Measurements from ENCODE around the gene ZNF281. TPM values are rescaled to one million over a fixed set of nuclear protein-coding genes. Genes with fewer than 3 reads are reported as not detected.

Gene ZNF281
- polyA plus RNA-seq, 2 donors: 1.3 to 1.5 TPM

DNA sequence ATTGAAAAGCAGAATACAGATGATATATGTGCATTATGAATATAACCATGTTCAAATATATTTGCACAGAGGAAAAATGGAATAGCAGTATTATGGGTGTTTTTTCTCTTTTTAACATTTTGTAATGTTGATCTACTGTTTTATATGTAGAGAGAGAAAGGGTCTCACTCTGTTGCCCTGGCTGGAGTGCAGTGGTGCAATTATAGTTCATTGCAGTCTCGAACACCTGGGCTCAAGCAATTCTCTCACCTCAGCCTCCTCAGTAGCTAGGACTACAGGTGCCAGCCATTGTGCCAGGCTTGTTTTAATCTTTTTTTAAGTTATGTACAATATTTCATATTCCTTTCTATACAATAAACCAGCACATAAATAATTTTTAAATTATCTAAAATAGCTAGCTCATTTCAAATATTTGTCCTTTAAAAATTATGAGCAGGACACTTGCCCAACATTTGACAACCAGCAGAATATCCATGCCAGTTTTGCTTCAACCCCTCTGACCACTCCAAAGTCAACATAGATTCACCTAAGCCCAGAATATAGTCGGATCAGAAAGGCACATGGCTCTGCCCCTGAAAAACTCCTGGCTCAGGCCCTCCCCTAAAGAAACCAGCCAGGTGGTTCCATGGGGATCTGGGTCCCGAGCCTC, 29.8 kb downstream of the ZNF281 start:
- 81 to 84% methylated on average over 3 of the region's 3 CpGs for WGBS, 2 donors

DNA sequence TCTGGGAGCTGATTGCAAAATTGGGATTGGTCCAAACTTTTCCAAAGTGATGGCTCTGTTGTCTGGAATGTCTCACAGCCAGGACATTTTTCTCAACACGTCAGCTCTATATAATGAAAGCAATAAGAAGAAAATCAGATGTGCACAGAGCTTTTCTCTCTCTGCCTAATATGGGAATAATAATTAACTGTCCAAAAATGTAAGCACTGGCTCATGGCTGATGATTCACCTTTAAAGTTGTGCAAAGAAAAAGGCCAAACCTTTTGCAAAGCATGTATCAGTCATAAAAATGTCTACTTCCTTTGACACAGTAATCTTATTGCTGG, 30.4 kb downstream of the ZNF281 start:
- Histone ChIP-seq H3K4me3 (ENCODE audit: low read depth in 1 of 2, low read length in 2 of 2) (no peak overlapping the region), H3K27me3 (ENCODE audit: control insufficient read depth in 1 of 2, insufficient read depth in 2 of 2, low read length in 2 of 2) (no peaks in the 10 kb centered on the region), H3K9me3 (ENCODE audit: control insufficient read depth in 2 of 2, insufficient read depth in 1 of 2, low read depth in 1 of 2, low read length in 1 of 2) (no peaks in the 10 kb centered on the region), H3K36me3 (ENCODE audit: control insufficient read depth in 2 of 2, insufficient read depth in 2 of 2, low read length in 1 of 2) (no peaks in the 10 kb centered on the region), H3K4me1 (ENCODE audit: control insufficient read depth in 2 of 2, insufficient read depth in 2 of 2, low read length in 1 of 2) (no peaks in the 10 kb centered on the region), H3K27ac (ENCODE audit: low read depth in 2 of 2, low read length in 1 of 2) (no peak overlapping the region)
- 33 to 39% methylated on average over 1 of the region's 1 CpG for WGBS, 2 donors

More for the DNA sequence above, 29.8 kb downstream of the ZNF281 start:
- no peaks in the 10 kb centered on the region for H3K36me3 ChIP-seq (ENCODE audit: control insufficient read depth in 2 of 2, insufficient read depth in 2 of 2, low read length in 1 of 2)
- no peaks in the 10 kb centered on the region for H3K9me3 ChIP-seq (ENCODE audit: control insufficient read depth in 2 of 2, insufficient read depth in 1 of 2, low read depth in 1 of 2, low read length in 1 of 2)
- H3K4me1 ChIP-seq (ENCODE audit: control insufficient read depth in 2 of 2, insufficient read depth in 2 of 2, low read length in 1 of 2): no peaks in the 10 kb centered on the region
- H3K27ac ChIP-seq (ENCODE audit: low read depth in 2 of 2, low read length in 1 of 2): no peak overlapping the region
- no peaks in the 10 kb centered on the region for H3K27me3 ChIP-seq (ENCODE audit: control insufficient read depth in 1 of 2, insufficient read depth in 2 of 2, low read length in 2 of 2)
- H3K4me3 ChIP-seq (ENCODE audit: low read depth in 1 of 2, low read length in 2 of 2): no peak overlapping the region

DNA sequence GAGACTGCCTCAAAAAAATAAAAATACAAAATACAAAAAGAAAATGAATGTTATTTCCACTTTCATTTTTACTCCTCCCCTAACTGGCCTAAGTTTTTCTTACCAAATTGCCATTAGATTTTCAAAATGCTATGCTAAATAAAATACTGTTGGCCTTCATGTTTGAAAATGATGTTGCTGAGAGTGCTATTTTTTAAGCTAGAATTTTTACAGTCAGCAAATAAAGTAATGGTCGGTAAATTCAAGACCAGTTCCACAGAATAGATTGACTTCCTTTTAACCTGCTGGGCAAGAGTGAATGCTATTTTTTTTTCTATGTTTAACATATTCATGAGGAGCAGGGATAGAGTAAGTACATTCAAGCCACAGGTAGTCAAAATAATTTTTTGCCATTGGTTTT, 31.7 kb downstream of the ZNF281 start:
- no peaks in the 10 kb centered on the region for H3K27me3 ChIP-seq (ENCODE audit: control insufficient read depth in 1 of 2, insufficient read depth in 2 of 2, low read length in 2 of 2)
- H3K36me3 ChIP-seq (ENCODE audit: control insufficient read depth in 2 of 2, insufficient read depth in 2 of 2, low read length in 1 of 2): no peaks in the 10 kb centered on the region
- no peak overlapping the region for H3K4me3 ChIP-seq (ENCODE audit: low read depth in 1 of 2, low read length in 2 of 2)
- WGBS, 2 donors: 86 to 88% methylated on average over 1 of the region's 1 CpG
- no peaks in the 10 kb centered on the region for H3K9me3 ChIP-seq (ENCODE audit: control insufficient read depth in 2 of 2, insufficient read depth in 1 of 2, low read depth in 1 of 2, low read length in 1 of 2)
- H3K27ac ChIP-seq (ENCODE audit: low read depth in 2 of 2, low read length in 1 of 2): no peak overlapping the region
- no peaks in the 10 kb centered on the region for H3K4me1 ChIP-seq (ENCODE audit: control insufficient read depth in 2 of 2, insufficient read depth in 2 of 2, low read length in 1 of 2)

DNA sequence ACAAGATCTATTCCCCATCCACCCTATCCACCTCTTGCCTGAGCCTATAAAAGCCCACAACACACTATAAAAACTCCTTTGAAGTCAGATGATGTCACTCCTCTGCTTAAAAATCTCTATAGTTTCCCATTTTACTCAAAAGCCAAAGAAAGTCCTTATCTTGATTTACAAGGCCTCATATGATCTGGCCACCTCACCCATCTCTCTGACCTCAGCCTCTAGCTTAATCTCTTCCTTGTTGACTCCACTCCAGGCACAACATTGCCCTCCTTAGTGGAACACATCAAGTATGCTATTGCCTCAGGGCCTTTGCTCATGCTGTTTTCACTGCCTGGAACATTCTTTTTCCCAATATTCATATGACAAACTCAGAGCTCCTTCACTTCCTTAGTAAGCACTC, 33.3 kb downstream of the ZNF281 start:
- no peak overlapping the region for H3K27ac ChIP-seq (ENCODE audit: low read depth in 2 of 2, low read length in 1 of 2)
- H3K36me3 ChIP-seq (ENCODE audit: control insufficient read depth in 2 of 2, insufficient read depth in 2 of 2, low read length in 1 of 2): no peaks in the 10 kb centered on the region
- H3K4me3 ChIP-seq (ENCODE audit: low read depth in 1 of 2, low read length in 2 of 2): no peak overlapping the region
- no peaks in the 10 kb centered on the region for H3K27me3 ChIP-seq (ENCODE audit: control insufficient read depth in 1 of 2, insufficient read depth in 2 of 2, low read length in 2 of 2)
- H3K4me1 ChIP-seq (ENCODE audit: control insufficient read depth in 2 of 2, insufficient read depth in 2 of 2, low read length in 1 of 2): no peaks in the 10 kb centered on the region
- no peaks in the 10 kb centered on the region for H3K9me3 ChIP-seq (ENCODE audit: control insufficient read depth in 2 of 2, insufficient read depth in 1 of 2, low read depth in 1 of 2, low read length in 1 of 2)

DNA sequence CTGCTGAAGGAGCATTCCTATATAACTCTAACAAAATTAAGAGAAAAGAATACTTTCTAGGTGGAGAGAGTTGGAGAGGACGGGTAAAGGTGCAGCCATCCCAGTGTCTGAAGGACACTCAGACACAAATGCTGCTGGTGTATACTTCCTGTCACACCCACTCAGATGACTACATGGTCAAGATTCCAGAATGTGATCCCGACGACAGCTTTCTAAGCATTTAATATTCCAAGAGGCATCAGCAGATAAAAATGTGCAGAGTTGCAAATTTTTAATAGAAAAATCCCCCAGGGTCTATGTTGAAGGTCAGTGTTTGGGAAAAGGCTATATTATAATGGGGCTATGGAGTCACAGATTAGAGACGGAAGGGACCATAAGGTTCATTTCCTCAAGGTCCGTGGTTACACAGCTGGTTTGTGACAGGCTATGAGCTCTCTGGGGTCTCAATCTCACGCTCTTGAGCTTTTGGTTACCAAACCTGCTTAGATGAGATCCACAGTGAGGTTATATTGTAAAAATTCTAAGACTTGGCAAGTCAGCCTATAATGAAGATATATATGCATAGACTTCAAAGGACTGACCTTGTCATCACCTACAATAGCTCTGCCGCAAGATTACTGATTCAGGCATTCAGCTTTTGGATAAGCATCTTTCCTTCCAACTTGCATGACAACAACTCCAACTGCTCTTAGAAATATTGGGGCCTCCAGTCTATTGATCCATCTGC, 35.1 kb downstream of the ZNF281 start:
- no peaks in the 10 kb centered on the region for H3K27me3 ChIP-seq (ENCODE audit: control insufficient read depth in 1 of 2, insufficient read depth in 2 of 2, low read length in 2 of 2)
- WGBS, 2 donors: 75 to 82% methylated on average over 7 of the region's 7 CpGs
- H3K4me3 ChIP-seq (ENCODE audit: low read depth in 1 of 2, low read length in 2 of 2): no peak overlapping the region
- no peaks in the 10 kb centered on the region for H3K9me3 ChIP-seq (ENCODE audit: control insufficient read depth in 2 of 2, insufficient read depth in 1 of 2, low read depth in 1 of 2, low read length in 1 of 2)
- H3K27ac ChIP-seq (ENCODE audit: low read depth in 2 of 2, low read length in 1 of 2): no peak overlapping the region
- no peaks in the 10 kb centered on the region for H3K36me3 ChIP-seq (ENCODE audit: control insufficient read depth in 2 of 2, insufficient read depth in 2 of 2, low read length in 1 of 2)
- no peaks in the 10 kb centered on the region for H3K4me1 ChIP-seq (ENCODE audit: control insufficient read depth in 2 of 2, insufficient read depth in 2 of 2, low read length in 1 of 2)

DNA sequence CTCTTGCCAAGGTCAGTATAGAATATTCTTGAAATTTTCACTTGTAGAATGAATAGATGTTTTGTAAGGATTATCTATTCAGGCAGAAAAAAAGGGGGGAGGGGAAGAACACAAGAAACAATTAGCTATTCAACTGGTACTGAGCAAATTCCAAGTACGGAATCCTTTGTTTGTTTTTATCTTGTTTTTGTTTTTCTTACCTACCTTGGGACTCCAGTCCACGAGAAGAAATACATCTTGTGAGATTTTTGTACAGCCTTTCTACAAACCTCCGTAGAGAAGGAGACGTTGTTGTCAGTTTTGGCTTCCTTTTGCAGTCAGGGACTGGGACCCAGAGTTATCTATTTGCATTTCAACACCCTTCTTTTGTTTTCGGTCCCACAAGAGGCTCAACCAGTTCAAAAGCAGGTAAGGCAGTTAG, 36.0 kb downstream of the ZNF281 start:
- Histone ChIP-seq H3K27me3 (ENCODE audit: control insufficient read depth in 1 of 2, insufficient read depth in 2 of 2, low read length in 2 of 2) (no peaks in the 10 kb centered on the region), H3K36me3 (ENCODE audit: control insufficient read depth in 2 of 2, insufficient read depth in 2 of 2, low read length in 1 of 2) (no peaks in the 10 kb centered on the region), H3K4me3 (ENCODE audit: low read depth in 1 of 2, low read length in 2 of 2) (no peak overlapping the region), H3K4me1 (ENCODE audit: control insufficient read depth in 2 of 2, insufficient read depth in 2 of 2, low read length in 1 of 2) (no peaks in the 10 kb centered on the region), H3K9me3 (ENCODE audit: control insufficient read depth in 2 of 2, insufficient read depth in 1 of 2, low read depth in 1 of 2, low read length in 1 of 2) (no peaks in the 10 kb centered on the region), H3K27ac (ENCODE audit: low read depth in 2 of 2, low read length in 1 of 2) (no peak overlapping the region)
- 56 to 71% methylated on average over 5 of the region's 5 CpGs for WGBS, 2 donors

DNA sequence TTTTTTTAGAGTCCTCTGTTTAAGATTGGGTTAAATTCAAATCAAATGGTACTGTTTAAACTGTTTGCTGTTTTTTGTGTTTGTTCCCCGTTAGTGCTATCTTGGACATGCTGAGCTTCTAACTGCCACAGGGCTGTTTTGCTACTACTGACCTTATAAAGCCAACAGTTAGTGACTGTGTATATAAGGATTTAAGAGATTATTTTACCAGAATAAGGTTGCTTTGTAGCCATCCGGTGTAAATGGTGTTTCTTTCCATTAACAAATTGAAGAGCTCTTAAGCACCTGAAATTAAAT, 37.0 kb downstream of the ZNF281 start:
- 47 to 48% methylated on average over 2 of the region's 2 CpGs for WGBS, 2 donors
- no peaks in the 10 kb centered on the region for H3K27me3 ChIP-seq (ENCODE audit: control insufficient read depth in 1 of 2, insufficient read depth in 2 of 2, low read length in 2 of 2)
- H3K9me3 ChIP-seq (ENCODE audit: control insufficient read depth in 2 of 2, insufficient read depth in 1 of 2, low read depth in 1 of 2, low read length in 1 of 2): no peaks in the 10 kb centered on the region
- no peaks in the 10 kb centered on the region for H3K36me3 ChIP-seq (ENCODE audit: control insufficient read depth in 2 of 2, insufficient read depth in 2 of 2, low read length in 1 of 2)
- H3K4me3 ChIP-seq (ENCODE audit: low read depth in 1 of 2, low read length in 2 of 2): no peak overlapping the region
- H3K27ac ChIP-seq (ENCODE audit: low read depth in 2 of 2, low read length in 1 of 2): no peak overlapping the region
- H3K4me1 ChIP-seq (ENCODE audit: control insufficient read depth in 2 of 2, insufficient read depth in 2 of 2, low read length in 1 of 2): no peaks in the 10 kb centered on the region

DNA sequence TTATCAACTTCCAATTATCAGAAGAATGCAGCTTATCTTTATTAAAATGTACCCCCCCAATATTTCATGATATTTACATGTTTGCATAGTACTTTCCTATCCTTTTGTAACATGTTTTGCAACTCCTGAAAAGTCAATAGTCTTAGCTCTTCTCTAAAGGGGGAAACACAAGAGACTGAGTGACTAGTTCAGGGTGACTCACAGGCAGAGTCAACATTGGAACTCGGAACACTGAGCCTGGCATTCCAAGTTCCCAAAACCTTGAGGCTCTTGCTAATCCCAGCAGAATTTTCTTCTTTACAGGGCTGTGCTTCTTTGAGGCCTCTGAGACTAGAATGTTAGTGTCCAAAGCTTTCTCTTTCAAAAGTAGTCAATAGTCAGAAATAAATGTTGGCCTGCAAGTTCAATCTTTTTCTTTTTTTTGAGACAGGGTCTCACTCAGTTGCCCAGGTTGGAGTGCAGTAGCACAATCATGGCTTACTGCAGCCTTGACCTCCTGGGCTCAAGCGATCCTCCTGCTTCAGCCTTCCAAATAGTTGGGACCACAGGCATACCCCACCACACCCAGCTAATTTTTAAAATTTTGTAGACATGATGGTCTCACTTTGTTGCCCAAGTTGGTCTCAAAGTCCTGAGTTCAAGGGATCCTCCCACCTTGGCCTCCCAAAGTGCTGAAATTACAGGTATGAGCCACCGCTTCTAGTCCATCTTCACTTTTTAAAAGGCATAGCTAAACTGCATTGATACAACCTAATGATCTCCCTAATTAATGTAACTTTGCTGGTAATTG, 37.5 kb downstream of the ZNF281 start:
- no peaks in the 10 kb centered on the region for H3K27me3 ChIP-seq (ENCODE audit: control insufficient read depth in 1 of 2, insufficient read depth in 2 of 2, low read length in 2 of 2)
- H3K4me1 ChIP-seq (ENCODE audit: control insufficient read depth in 2 of 2, insufficient read depth in 2 of 2, low read length in 1 of 2): no peaks in the 10 kb centered on the region
- 78 to 79% methylated on average over 3 of the region's 3 CpGs for WGBS, 2 donors
- no peaks in the 10 kb centered on the region for H3K9me3 ChIP-seq (ENCODE audit: control insufficient read depth in 2 of 2, insufficient read depth in 1 of 2, low read depth in 1 of 2, low read length in 1 of 2)
- H3K4me3 ChIP-seq (ENCODE audit: low read depth in 1 of 2, low read length in 2 of 2): no peak overlapping the region
- H3K36me3 ChIP-seq (ENCODE audit: control insufficient read depth in 2 of 2, insufficient read depth in 2 of 2, low read length in 1 of 2): no peaks in the 10 kb centered on the region
- no peak overlapping the region for H3K27ac ChIP-seq (ENCODE audit: low read depth in 2 of 2, low read length in 1 of 2)

DNA sequence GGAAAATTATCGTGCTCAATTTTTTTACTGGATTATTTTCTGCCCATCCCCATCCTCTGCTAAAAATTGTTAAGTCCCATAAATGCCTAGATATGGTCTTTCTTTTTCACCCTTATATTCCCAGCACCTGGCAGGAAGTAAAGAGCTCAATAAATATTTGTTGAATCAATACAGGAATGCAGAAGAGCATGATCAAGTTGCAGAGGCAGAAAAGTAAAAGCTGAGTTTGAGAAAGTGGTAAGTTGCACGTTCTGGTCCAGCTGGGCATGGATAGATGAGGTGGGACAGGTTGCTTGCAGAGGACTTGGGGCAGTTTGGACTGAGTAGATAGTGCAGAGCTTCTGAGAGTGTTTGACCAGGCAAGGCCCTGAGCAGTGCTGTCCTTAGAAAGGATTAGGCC, 40.1 kb downstream of the ZNF281 start:
- Histone ChIP-seq H3K4me3 (ENCODE audit: low read depth in 1 of 2, low read length in 2 of 2) (no peak overlapping the region), H3K27ac (ENCODE audit: low read depth in 2 of 2, low read length in 1 of 2) (no peak overlapping the region), H3K4me1 (ENCODE audit: control insufficient read depth in 2 of 2, insufficient read depth in 2 of 2, low read length in 1 of 2) (peaks cover 0 to 2% of the 10 kb centered on the region in 2 donors), H3K27me3 (ENCODE audit: control insufficient read depth in 1 of 2, insufficient read depth in 2 of 2, low read length in 2 of 2) (no peaks in the 10 kb centered on the region), H3K36me3 (ENCODE audit: control insufficient read depth in 2 of 2, insufficient read depth in 2 of 2, low read length in 1 of 2) (no peaks in the 10 kb centered on the region), H3K9me3 (ENCODE audit: control insufficient read depth in 2 of 2, insufficient read depth in 1 of 2, low read depth in 1 of 2, low read length in 1 of 2) (no peaks in the 10 kb centered on the region)
- WGBS, 2 donors: 70 to 75% methylated on average over 2 of the region's 2 CpGs

Measured in esophagus (tissue), 2 donors.